GM10248 (cell line): ENCODE data around the gene COPS7A.
A peak's percentile ranks its signal among the peaks of the same experiment; 100 is the strongest.
"Not testable (repeated sequence)": the region's sequence is repeated elsewhere in the genome, so short reads cannot be mapped to it uniquely, and the experiment has no call there.

Experiments
- CTCF ChIA-PET: fragments of 300-600 bp; sonication (Branson Sonifier 250); formaldehyde crosslinking; extraction: SDS; loops from one replicate; lab custom pipeline; 2021; ENCODE audit warnings: antibody characterized with exemption; lab: Yijun Ruan, JAX
- POLR2A ChIA-PET: fragments of 350-650 bp; sonication (Branson Sonifier 250); formaldehyde crosslinking; extraction: SDS; loops from one replicate; lab custom pipeline; 2020; ENCODE audit warnings: antibody characterized with exemption; lab: Yijun Ruan, JAX
- DNase-seq: peaks from one replicate; pipeline ENCODE4 v3.0.0; 2012; ENCODE audit errors: extremely low spot score
- TF ChIP-seq, protein P1 (sequence below): IDR thresholded peaks from 2 replicates; pipeline ENCODE4 v1.5.1; 2012; ENCODE audit warnings: mild to moderate bottlenecking, low read depth; ENCODE audit errors: extremely low read depth, missing control alignments, control extremely low read depth

Gene COPS7A

DNA sequence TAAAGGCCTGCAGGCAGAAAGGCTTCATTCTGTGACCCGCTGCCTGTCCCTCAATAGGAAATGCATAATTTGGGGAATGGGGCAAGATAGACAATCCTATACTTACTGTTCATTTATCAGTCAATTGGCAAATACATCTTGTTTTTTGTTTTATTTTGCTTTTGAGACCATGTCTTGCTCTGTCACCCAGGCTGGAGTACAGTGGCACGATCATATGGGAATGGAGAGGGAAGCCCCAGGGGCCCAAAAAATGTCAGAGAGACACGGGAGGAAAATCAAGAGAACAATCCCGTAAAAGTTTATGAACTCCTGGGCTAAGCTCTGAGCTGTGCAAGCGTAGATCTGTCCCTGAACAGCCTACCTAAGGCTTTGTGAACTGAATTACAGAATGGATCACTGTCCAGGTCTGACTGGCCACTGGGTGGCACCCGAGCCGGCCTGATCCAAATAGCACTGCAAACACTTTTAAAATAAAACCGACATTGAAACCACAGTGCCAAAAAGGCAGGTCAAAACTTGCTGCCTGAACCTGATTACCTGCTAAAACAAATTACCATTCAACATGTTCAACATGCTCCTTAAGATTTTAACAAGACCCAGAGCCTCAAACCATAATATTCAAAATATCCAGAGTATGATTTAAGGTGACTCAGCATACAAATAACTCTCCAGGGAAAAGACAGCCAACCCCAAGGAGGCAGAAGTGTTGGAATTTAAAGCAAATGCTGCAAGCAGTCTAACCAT, 11.8 kb downstream of the COPS7A start:
- ChIA-PET CTCF (interaction anchor here (0.6 to 6.7 kb wide), 8 partner anchors 10 to 88 kb away, joined by 3 to 41 read pairs (median 6); partner anchors contain the start of genes COPS7A and MLF2), POLR2A (no interaction called here)
- peak; percentile 56 for DNase-seq
- TF ChIP-seq, protein P1, sequence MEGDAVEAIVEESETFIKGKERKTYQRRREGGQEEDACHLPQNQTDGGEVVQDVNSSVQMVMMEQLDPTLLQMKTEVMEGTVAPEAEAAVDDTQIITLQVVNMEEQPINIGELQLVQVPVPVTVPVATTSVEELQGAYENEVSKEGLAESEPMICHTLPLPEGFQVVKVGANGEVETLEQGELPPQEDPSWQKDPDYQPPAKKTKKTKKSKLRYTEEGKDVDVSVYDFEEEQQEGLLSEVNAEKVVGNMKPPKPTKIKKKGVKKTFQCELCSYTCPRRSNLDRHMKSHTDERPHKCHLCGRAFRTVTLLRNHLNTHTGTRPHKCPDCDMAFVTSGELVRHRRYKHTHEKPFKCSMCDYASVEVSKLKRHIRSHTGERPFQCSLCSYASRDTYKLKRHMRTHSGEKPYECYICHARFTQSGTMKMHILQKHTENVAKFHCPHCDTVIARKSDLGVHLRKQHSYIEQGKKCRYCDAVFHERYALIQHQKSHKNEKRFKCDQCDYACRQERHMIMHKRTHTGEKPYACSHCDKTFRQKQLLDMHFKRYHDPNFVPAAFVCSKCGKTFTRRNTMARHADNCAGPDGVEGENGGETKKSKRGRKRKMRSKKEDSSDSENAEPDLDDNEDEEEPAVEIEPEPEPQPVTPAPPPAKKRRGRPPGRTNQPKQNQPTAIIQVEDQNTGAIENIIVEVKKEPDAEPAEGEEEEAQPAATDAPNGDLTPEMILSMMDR: peak; percentile 81

DNA sequence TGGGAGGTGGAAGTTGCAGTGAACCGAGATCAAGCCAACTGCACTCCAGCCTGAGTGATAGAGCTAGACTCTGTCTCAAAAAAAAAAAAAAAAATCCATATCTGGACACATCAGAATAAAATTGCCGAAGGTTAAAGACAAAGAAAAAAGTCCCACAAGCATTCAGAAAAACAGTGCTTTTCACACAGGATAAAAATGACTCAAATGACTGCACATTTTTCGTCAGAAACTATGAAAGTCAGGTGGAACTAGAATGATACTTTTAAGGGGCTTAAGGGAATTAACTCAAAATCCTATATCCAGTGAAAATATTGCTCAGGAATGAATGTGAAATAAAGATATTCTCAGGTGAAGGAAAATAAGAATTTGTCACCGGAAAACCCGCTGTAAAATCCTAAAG, 12.9 kb downstream of the COPS7A start:
- DNase-seq: no peak
- POLR2A ChIA-PET: no interaction called here
- TF ChIP-seq, protein P1: no peak
- CTCF ChIA-PET: interaction anchor here (0.7 to 2.8 kb wide), 6 partner anchors 9 to 98 kb away, joined by 3 to 9 read pairs (median 4); partner anchors contain the start of genes MLF2 and ZNF384

DNA sequence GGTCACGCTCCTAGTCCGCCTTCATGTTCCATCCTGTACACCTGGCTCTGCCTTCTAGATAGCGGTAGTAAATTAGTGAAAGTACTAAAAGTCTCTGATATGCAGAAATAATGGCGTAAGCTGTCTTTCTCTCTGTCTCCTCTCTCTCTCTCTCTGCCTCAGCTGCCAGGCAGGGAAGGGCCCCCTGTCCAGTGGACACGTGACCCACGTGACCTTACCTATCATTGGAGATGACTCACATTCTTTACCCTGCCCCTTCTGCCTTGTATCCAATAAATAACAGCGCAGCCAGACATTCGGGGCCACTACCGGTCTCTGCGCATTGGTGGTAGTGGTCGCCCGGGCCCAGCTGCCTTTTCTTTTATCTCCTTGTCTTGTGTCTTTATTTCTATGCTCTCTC, 18.2 kb downstream of the COPS7A start:
- DNase-seq, POLR2A ChIA-PET: not testable (repeated sequence)
- CTCF ChIA-PET: interaction anchor here (1.4 to 3.6 kb wide), 2 partner anchors 11 to 36 kb away, joined by 4 to 32 read pairs; partner anchors contain the start of gene MLF2

DNA sequence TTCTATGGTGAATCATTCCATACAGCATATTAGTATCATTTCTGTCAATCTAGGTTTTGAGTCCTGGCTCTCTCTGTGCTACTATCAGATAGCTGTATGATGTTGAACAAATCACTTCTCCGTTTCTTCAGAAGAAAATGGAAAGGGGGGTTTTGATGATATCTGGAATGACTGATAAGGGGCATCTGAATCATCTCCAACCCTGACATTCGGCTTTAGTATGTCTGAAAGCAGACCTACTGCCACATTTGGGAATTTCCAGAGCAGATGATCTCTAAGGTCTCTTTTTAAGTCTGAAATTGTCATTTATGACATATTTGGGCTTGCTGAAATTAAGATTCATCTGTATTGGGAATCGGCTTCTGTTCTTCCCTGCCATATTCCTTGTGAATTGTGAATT, 19.0 kb downstream of the COPS7A start:
- DNase-seq: no peak
- TF ChIP-seq, protein P1: no peak
- CTCF ChIA-PET: interaction anchor here (1.4 to 3.6 kb wide), 2 partner anchors 10 to 36 kb away, joined by 4 to 32 read pairs; partner anchors contain the start of gene MLF2
- POLR2A ChIA-PET: no interaction called here

DNA sequence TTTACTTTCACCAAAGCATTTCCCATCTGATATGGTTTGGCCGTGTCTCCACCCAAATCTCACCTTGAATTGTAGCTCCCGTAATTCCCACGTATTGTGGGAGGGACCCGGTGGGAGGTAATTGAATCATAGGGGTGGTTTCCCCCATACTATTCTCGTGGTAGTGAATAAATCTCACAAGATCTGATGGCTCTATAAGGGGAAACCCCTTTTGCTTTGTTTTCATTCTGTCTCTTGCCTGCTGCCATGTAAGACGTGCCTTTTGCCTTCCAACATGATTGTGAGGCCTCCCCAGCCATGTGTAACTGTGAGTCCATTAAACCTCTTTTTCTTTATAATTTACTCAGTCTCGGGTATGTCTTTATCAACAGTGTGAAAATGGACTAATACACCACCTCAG, 19.5 kb downstream of the COPS7A start:
- DNase-seq, POLR2A ChIA-PET: not testable (repeated sequence)
- CTCF ChIA-PET: interaction anchor here (1.4 to 3.6 kb wide), 2 partner anchors 10 to 35 kb away, joined by 4 to 32 read pairs; partner anchors contain the start of gene MLF2

DNA sequence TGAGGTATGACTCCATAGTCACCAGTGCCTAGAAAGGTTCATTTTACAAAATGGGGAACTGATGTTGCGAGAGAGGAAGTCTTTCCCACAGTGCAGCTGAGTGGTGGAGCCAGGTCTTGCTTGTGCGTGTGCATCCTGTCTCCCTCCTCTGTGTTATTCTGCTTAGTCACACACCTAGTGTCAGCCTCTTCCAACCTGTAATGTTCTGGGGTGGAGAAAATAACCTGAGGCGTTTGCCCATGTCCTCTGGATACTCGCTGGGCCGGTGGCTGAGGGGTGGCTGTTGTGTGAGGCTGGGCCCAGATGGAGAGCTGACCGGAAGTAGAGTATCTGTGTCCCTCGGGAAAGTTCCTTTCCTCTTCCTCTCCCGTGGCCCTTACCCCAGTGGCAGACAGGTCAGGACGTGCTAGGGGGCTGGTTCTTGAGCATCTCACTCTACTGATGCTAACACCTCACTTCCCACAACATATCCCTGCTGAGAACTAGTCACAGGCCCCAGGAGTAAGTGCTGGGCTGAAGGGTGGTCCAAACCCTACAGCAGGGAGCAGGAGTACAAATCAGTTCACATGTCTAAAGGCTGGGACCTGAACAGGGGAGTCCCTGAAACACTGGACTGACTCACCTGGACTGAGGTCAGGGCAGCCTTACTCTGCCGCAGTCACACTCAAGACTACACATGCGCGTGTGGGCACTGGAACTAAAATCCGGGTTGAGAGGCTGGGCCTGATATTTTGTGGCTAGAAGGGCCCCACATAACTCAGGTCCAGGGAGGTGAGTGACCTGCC, 22.1 kb downstream of the COPS7A start:
- ChIA-PET CTCF (interaction anchor here (0.9 to 3.6 kb wide), 5 partner anchors 7 to 32 kb away, joined by 3 to 32 read pairs (median 7); partner anchors contain the start of genes MLF2 and PTMS), POLR2A (interaction anchor here (1.0 to 1.2 kb wide), 2 partner anchors 23 to 121 kb away, joined by 3 to 8 read pairs; partner anchors contain the start of gene TPI1)
- peak; percentile 50 for DNase-seq
- TF ChIP-seq, protein P1: no peak

DNA sequence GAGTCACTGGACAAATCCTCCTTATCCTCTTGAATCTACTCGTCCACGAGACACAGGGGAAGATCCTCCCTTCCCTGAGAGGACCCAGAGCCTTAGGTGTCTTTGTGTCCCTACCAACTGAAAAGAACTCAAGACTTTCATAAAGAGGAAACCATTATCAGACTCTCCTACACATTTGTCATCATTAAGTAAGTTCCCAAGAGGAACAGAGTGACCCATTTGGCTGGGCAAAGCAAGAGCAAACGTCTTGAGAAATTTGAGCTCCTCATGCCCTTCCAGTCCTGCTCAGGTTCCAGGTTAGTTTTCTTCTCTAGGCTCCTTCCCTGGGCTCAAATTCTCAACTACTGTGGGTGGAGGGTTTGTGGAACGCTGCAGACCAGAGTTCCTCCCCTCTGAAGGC, 23.4 kb downstream of the COPS7A start:
- TF ChIP-seq, protein P1: no peak
- CTCF ChIA-PET: no interaction called here
- POLR2A ChIA-PET: interaction anchor here (1.0 kb wide), 1 partner anchor 24 kb away, joined by 3 read pairs; no protein-coding TSS in a partner anchor
- no peak for DNase-seq
